Keratinocyte (primary cell): ENCODE measurements around the gene FN3KRP. TPM values are rescaled to one million over a fixed set of nuclear protein-coding genes. Genes with fewer than 3 reads are reported as not detected.

Experiments used
- DNase-seq: peaks from one replicate; pipeline ENCODE4 v3.0.0-alpha.2; 2011; ENCODE audit warnings: low read depth, missing footprints, low spot score
- FAIRE-seq: peaks from 2 replicates; lab custom pipeline; 2011; peaks lifted over from hg19 to GRCh38; lab: Jason Lieb, UNC
- H2AFZ ChIP-seq: 2 replicates; pipeline ENCODE4 v1.6.0; 2012; ENCODE audit warnings: low read length, control low read depth, inconsistent platforms; ENCODE audit not compliant: control insufficient read depth
- H3K27ac ChIP-seq: 2 replicates; pipeline ENCODE4 v1.5.1; 2011; ENCODE audit warnings: low read length; ENCODE audit not compliant: control insufficient read depth, insufficient read depth
- H3K27me3 ChIP-seq: 3 replicates; pipeline ENCODE4 v1.6.0; 2011; ENCODE audit warnings: low read length; ENCODE audit not compliant: control insufficient read depth, insufficient read depth; ENCODE audit errors: extremely low read depth
- H3K36me3 ChIP-seq, 2 experiments: 2 replicates in 1 of 2; 3 replicates in 1 of 2; pipeline ENCODE4 v1.5.1; 2011; ENCODE audit warnings: low read length in 2 of 2, mild to moderate bottlenecking in 1 of 2; ENCODE audit not compliant: control insufficient read depth in 2 of 2, insufficient read depth in 2 of 2; ENCODE audit errors: extremely low read depth in 1 of 2
- H3K4me1 ChIP-seq: 3 replicates; pipeline ENCODE4 v1.5.1; 2011; ENCODE audit warnings: low read length; ENCODE audit not compliant: control insufficient read depth, insufficient read depth; ENCODE audit errors: extremely low read depth
- H3K4me2 ChIP-seq: 3 replicates; pipeline ENCODE4 v1.6.0; 2011; ENCODE audit warnings: low read depth, low read length; ENCODE audit not compliant: control insufficient read depth, insufficient read depth; ENCODE audit errors: extremely low read depth
- H3K4me3 ChIP-seq, 3 experiments: fragments of 200-600 bp in 1 of 3; sonication (generic) in 1 of 3; 2 replicates in 2 of 3; 3 replicates in 1 of 3; pipeline ENCODE4 v1.5.1; 2011 to 2016; ENCODE audit warnings: low read length in 3 of 3, mild to moderate bottlenecking in 3 of 3, control low read depth in 2 of 3, inconsistent platforms in 1 of 3, low read depth in 1 of 3, mixed read lengths in 1 of 3, mixed run types in 1 of 3, moderate library complexity in 1 of 3; ENCODE audit not compliant: control insufficient read depth in 2 of 3, insufficient read depth in 2 of 3; ENCODE audit errors: extremely low read depth in 1 of 3
- H3K79me2 ChIP-seq: 2 replicates; pipeline ENCODE4 v1.6.0; 2012; ENCODE audit warnings: low read length; ENCODE audit not compliant: control insufficient read depth, insufficient read depth
- H3K9ac ChIP-seq: 3 replicates; pipeline ENCODE4 v1.6.0; 2011; ENCODE audit warnings: low read length; ENCODE audit not compliant: control insufficient read depth, insufficient read depth; ENCODE audit errors: extremely low read depth
- H3K9me1 ChIP-seq: 3 replicates; pipeline ENCODE4 v1.6.0; 2011; ENCODE audit warnings: low read length; ENCODE audit not compliant: control insufficient read depth, insufficient read depth; ENCODE audit errors: extremely low read depth
- H3K9me3 ChIP-seq: 2 replicates; pipeline ENCODE4 v1.5.1; 2012; ENCODE audit warnings: low read depth, low read length; ENCODE audit not compliant: control insufficient read depth
- H4K20me1 ChIP-seq: 3 replicates; pipeline ENCODE4 v1.6.0; 2011; ENCODE audit warnings: low read length; ENCODE audit not compliant: control insufficient read depth, insufficient read depth; ENCODE audit errors: extremely low read depth
- EZH2 ChIP-seq: IDR thresholded peaks from one replicate; pipeline ENCODE4 v1.6.1; 2012; ENCODE audit warnings: inconsistent platforms, mild to moderate bottlenecking, low read length, moderate library complexity
- dilution Hi-C: fragments of 300-500 bp; cut with MboI; formaldehyde crosslinking; loops from one replicate; pipeline ENCODE4 v1.7.0; 2020; ENCODE audit warnings: low sequenced_read_pairs; ENCODE audit not compliant: extremely low pct_ligation_motif_present
- polyA plus RNA-seq, 5 experiments: library from polyadenylated mRNA; depleted of rRNA in 3 of 5; stranded (reverse) in 3 of 5; stranded (forward) in 1 of 5; unstranded in 1 of 5; fragments of >200 nt; gene quantifications; 1 replicate in 1 of 5; 2 replicates in 3 of 5; 3 replicates in 1 of 5; pipeline versions ENCODE4 v1.2.1 to v1.2.3, GENCODE V29; 2011 to 2012; ENCODE audit warnings: missing spikeins in 2 of 5, low read depth in 1 of 5, low replicate concordance in 1 of 5
- TF ChIP-seq, protein P1 (sequence below), 3 experiments: IDR thresholded peaks in 1 of 3; conservative IDR thresholded peaks in 1 of 3; optimal IDR thresholded peaks in 1 of 3; 2 replicates in 2 of 3; 3 replicates in 1 of 3; pipeline versions ENCODE3 to v1.5.1; 2011; ENCODE audit warnings: low read length in 3 of 3, mild to moderate bottlenecking in 3 of 3, moderate library complexity in 2 of 3, control low read depth in 1 of 3, inconsistent platforms in 1 of 3; ENCODE audit not compliant: insufficient read depth in 2 of 3; ENCODE audit errors: extremely low read depth in 1 of 3

Gene FN3KRP
- polyA plus RNA-seq, 1 donor (not counting 4 experiments of a cell fraction or from before 2014, with no cell fraction given), result 25.7 TPM

DNA sequence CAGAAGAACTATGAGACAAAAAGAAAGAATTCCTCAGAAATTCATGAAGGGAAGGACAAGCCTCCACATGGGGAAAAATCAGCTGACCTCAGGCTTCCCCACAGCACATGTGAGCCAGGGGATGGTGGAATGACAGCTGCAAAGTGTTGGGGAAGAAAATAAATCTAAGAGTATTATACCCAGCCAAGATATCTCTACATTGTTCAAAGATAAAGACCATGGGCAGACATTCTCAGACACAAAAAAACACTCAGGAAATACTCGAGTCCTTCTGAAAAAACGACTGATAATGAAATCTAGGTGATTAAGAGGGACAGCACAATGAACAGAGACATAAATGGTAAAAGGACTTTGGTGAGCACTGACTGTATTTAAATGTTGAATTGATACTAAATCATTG is 21.9 kb upstream of the FN3KRP start:
- peaks cover 2% of the 10 kb centered on the region for H3K79me2 ChIP-seq
- DNase-seq (no peak), FAIRE-seq (no peak)
- no peak overlapping the region for H3K4me3 ChIP-seq
- peaks cover 6% of the 10 kb centered on the region for H3K27me3 ChIP-seq
- H3K9ac ChIP-seq, result no peak overlapping the region
- H4K20me1 ChIP-seq, result no peaks in the 10 kb centered on the region
- no peak overlapping the region for H3K27ac ChIP-seq
- H2AFZ ChIP-seq, result no peak overlapping the region
- peaks cover 3% of the 10 kb centered on the region for H3K9me3 ChIP-seq
- H3K4me1 ChIP-seq, result peaks cover 6% of the 10 kb centered on the region
- dilution Hi-C loops, result no loop called here
- peaks cover 0 to 5% of the 10 kb centered on the region in 2 experiments for H3K36me3 ChIP-seq
- no peaks in the 10 kb centered on the region for H3K9me1 ChIP-seq
- TF ChIP-seq EZH2, result no peak
- TF ChIP-seq, protein P1, sequence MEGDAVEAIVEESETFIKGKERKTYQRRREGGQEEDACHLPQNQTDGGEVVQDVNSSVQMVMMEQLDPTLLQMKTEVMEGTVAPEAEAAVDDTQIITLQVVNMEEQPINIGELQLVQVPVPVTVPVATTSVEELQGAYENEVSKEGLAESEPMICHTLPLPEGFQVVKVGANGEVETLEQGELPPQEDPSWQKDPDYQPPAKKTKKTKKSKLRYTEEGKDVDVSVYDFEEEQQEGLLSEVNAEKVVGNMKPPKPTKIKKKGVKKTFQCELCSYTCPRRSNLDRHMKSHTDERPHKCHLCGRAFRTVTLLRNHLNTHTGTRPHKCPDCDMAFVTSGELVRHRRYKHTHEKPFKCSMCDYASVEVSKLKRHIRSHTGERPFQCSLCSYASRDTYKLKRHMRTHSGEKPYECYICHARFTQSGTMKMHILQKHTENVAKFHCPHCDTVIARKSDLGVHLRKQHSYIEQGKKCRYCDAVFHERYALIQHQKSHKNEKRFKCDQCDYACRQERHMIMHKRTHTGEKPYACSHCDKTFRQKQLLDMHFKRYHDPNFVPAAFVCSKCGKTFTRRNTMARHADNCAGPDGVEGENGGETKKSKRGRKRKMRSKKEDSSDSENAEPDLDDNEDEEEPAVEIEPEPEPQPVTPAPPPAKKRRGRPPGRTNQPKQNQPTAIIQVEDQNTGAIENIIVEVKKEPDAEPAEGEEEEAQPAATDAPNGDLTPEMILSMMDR (optimal IDR thresholded peaks at IDR 0.05 in 1 of 3, IDR thresholded peaks at IDR 0.05 in 1 of 3, conservative IDR thresholded peaks at IDR 0.05 in 1 of 3; ENCODE audit: extremely low read depth in 1 of 3, insufficient read depth in 2 of 3, low read length in 3 of 3), result no peak
- no peak overlapping the region for H3K4me2 ChIP-seq

GRCh38 chr17:82696259-82696658 is 20.2 kb upstream of the FN3KRP start:
- Histone ChIP-seq H4K20me1 (no peaks in the 10 kb centered on the region), H3K4me2 (no peak overlapping the region), H3K9me1 (no peaks in the 10 kb centered on the region), H2AFZ (no peak overlapping the region), H3K27ac (no peak overlapping the region), H3K27me3 (peaks cover 6% of the 10 kb centered on the region), H3K4me1 (peaks cover 6% of the 10 kb centered on the region), H3K79me2 (peaks cover 2% of the 10 kb centered on the region), H3K36me3 (no peaks in the 10 kb centered on the region), H3K4me3 (no peak overlapping the region), H3K9ac (no peak overlapping the region), H3K9me3 (peaks cover 3% of the 10 kb centered on the region)
- dilution Hi-C loops, result no loop called here
- no peak for DNase-seq
- FAIRE-seq, result no peak
- TF ChIP-seq EZH2, result no peak
- TF ChIP-seq, protein P1 (optimal IDR thresholded peaks at IDR 0.05 in 1 of 3, IDR thresholded peaks at IDR 0.05 in 1 of 3, conservative IDR thresholded peaks at IDR 0.05 in 1 of 3; ENCODE audit: extremely low read depth in 1 of 3, insufficient read depth in 2 of 3, low read length in 3 of 3), result no peak
